HG03025 (cell line): ENCODE results near the gene ZNF133.
"Not testable (repeated sequence)": the region's sequence is repeated elsewhere in the genome, so short reads cannot be mapped to it uniquely, and the experiment has no call there.

ENCODE experiments used
- ATAC-seq: cut with Tn5 transposase; IDR thresholded peaks from one replicate; pipeline ENCODE4 v1.9.1; 2021; ENCODE audit warnings: mild to moderate bottlenecking, moderate library complexity; ENCODE audit not compliant: unreplicated experiment, low FRiP score

Gene ZNF133

DNA sequence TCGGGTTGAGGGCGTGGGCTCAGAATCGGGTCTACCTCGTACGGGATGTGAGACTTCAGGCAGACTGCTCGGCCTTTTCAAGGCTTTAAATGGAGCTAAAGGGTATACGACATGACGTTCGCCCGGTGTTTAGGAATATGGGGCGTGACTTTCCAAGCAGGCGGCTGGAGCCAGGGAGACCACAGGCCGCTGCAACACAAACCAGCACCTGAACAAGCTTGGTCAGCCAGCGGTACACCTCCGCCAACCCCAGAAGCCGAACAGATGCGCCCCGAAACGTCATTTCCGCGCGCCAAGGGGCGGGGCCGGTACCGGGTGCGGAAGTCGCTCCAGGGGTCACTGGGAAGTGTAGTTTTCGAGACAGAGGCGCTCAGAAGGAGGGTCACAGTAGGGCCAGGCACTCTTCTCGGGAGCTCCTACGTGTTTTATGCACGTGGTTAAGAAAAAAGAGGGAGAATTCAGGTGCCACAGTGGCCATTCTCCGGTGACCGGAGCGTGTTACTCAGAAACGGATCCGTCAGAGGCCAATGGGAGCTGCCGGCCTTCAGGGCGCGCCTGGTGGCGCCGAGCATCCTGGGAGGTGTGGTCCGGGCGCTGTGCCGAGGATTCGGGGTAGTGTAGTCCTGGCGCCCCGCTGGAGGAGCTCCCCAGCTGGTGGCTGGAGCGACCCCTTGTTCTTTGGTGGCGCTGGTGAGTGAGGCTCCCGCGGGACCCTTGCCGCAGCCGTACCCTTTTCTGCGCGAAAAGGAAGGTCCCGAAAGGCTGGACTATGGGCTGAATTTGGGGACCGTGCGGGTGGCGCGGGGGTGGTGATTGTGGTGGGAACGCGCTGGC lies at the start of gene ZNF133:
Gene ZNF133, plus strand, starts transcription at position 613 of the 834 bp plus-strand sequence. CDS start 17,160 bp downstream, outside the sequence.
- ATAC-seq, result peak; percentile 98

DNA sequence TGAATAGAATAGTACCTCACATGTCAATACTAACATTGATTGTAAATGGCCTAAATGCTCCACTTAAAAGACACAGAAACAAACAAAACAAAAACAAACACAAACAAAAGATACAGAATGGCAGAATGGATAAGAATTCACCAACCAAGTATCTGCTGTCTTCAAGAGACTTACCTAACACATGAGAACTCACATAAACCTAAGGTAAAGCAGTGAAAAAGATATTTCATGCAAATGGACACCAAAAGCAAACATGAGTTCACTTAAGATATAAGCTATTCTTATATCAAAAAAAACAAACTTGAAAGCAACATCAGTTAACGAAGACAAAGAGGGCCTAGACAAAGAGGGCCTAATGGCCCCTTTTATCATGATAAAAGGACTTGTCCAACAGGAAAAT lies 47.3 kb upstream of the ZNF133 start:
- ATAC-seq, result no peak

DNA sequence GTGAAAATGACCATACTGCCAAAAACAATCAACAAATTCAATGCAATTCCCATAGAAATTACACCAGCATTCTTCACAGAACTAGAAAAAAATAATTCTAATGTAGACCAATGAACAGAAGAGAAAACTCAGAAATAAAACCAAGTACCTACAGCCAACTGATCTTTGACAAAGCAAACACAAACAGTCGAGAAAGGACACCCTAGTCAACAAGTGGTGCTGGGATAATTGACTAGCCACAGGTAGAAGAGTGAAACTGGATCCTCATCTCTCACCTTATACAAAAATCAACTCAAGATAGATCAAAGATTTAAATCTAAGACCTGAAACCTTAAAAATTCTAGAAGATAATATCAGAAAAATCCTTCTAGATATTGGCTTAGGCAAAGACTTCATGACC lies 44.5 kb upstream of the ZNF133 start:
- ATAC-seq, result no peak

DNA sequence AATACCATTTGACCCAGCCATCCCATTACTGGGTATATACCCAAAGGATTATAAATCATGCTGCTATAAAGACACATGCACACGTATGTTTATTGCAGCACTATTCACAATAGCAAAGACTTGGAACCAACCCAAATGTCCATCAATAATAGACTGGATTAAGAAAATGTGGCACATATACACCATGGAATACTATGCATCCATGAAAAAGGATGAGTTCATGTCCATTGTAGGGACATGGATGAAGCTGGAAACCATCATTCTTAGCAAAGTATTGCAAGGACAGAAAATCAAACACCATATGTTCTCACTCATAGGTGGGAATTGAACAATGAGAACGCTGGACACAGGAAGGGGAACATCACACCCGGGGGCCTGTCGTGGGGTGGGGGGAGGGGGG lies 39.8 kb upstream of the ZNF133 start:
- ATAC-seq, result not testable (repeated sequence)

DNA sequence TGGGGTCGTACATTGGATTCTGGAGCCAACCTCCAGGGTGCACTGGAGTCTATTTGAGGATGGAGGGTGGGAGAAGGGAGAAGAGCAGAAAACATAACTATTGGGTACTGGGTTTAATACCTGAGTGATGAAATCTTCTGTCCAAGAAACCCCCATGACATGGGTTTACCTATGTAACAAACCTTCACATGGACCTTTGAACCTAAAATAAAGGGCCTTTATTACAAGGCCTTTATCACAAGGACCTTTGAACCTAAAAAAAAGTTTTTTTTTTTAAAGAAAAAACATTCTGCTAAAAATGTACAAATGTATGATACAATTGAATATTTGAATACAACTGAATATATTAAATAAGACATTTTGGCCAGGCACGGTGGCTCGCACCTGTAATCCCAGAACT lies 38.1 kb upstream of the ZNF133 start:
- no peak for ATAC-seq

DNA sequence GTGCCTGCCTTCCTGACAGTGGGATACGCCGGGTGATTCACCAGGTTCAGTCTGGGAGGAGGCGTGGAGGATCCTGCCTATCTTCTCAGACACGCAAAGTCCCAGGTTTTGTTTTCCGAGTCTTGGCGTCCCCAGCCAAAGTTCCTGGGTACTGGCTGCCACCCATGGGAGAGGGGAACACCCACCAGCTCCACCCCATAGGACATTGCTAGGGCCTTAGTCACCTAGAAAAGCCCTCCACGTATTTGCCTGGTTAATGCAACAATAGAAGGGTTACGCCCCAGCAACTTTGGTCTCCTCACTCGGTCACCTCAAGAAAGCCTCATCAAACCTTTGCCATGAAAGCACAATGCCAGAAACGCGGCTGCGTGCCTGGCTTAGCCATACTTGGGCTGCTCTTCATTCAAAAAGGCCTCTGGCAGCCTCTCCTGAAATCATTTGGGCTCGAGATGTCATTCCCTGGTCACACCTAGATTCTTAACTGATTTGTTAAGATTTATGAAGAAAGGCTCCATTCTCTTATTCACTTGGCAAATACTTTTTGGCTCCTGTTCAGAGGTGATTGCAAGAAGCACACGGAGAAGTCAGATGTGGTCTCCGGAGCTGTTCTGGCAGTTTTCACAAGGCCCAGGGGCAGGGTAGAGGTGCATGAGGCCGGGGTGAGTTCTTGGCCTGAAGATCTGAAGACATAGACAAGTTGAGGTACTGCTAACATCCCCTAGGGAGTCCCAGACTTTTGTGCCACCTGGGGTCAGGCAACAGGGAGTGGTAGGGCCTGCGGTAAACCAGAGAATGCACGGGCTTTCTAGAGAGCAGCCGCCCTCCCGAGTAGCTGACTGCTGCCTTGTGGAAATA lies 35.5 kb upstream of the ZNF133 start:
- no peak for ATAC-seq

DNA sequence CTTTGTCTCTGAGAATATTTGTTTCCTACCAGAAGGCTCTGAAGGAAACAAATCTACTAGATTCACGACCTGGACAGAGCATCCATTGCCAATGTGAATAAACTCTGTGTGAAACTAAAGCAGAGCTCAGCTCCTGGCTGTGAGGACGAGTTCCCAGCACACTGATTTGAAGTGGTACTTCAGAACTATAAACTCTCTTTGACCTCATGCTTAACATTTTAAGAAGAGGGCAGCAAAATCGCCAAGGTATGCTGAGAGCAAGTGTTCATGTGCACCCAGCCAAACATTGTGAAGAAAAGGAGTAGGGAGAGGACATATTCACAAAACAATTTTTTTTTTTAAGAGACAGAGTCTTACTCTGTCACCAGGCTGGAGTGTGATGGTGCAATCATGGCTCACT lies 33.7 kb upstream of the ZNF133 start:
- no peak for ATAC-seq

DNA sequence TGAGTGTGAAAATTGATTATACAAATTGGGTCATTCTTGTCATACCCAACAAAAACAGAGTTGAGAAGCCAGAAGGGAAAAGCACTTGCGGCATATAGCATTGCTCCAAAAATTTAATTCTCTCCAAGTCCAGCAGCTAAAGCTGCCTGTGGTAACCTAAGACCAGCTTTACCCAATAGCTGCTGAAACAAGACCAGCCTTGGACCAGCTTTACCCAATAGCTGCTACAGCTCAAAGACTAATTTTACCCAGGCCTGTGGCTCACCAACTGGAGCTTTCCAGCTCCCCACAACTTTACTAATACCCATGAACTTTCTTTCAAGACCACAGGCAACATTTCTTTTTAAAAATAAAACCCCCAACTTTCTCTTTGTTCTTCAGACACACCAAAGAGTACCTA lies 32.8 kb upstream of the ZNF133 start:
- ATAC-seq, result no peak

DNA sequence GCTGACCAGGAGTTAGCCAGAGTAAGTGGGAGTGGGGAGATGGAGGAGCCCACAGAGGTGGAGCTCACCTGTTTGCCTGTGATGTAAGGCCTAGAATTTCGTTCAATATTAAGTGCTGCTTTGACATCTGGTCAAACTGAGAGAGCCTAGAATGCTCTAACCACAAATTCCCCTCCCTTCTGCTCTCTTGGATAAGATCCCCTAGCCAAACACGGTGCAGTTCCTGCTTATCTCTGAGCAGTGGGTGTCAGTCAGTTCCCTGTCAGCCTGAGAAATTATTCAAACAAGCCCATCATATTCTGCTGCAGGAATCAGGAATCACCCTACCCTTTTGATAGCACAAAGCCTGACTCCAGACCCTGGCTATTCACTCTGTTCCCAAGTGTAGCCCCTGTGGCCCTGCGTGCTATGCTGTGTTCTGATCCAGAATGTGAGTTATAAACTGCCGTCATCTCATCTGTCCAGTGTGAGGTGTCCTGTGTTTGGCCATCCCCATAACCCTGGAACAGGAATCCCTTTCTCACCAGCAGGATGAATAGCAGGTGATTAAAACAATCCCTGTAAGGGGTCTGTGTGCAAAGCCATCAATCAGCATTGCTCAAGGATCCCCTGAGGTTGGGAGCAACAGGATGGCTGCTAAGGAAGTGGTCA lies 31.8 kb upstream of the ZNF133 start:
- no peak for ATAC-seq

DNA sequence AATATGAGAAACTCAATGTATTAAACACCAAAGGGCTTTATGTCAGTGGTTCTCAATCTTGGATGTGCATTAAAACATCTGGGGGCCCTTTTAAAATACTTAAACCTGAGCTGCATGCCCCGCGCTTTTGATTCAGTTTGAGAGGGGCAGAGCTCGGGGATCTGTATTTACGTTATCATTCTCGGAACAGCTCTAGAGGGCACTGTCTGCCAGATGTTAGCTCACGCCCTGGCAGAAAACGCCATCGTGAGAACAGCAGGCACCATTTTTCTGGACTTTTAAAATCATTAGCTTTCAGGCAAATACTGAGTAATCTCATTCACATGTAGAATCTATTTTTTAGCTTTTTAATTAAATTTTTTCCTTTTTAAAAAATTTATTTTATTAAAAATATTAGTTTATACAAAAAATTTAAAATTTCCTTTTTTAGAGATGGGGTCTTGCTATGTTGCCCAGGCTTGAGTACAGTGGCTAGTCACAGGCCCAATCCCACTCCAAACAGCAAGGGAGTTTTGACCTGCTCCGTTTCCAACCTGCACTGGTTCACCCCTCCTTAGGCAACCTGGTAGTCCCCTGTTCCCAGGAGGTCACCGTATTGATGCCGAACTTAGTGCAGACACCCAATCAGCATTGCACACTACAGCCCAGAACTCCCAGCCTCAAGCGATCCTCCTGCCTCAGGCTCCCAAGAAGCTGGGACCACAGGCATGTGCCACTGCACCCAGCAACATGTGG lies 30.0 kb upstream of the ZNF133 start:
- ATAC-seq, result no peak

DNA sequence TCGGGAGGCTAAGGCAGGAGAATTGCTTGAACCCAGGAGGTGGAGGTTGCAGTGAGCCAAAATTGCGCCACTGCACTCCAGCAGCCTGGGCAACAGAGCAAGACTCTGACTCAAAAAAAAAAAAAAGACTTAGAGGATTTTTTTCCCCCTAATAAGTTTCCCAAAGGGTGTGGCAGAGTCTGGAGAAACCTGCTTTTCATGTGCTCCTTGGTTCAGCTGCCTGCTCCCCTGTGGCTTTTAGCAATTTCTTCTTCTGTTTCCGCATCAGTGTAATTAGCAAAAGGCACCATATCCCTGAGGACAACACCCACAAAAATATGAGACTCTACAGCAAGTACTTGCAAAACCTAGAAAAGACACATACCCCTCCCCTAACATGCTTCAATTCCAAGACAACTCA lies 28.6 kb upstream of the ZNF133 start:
- ATAC-seq, result no peak

DNA sequence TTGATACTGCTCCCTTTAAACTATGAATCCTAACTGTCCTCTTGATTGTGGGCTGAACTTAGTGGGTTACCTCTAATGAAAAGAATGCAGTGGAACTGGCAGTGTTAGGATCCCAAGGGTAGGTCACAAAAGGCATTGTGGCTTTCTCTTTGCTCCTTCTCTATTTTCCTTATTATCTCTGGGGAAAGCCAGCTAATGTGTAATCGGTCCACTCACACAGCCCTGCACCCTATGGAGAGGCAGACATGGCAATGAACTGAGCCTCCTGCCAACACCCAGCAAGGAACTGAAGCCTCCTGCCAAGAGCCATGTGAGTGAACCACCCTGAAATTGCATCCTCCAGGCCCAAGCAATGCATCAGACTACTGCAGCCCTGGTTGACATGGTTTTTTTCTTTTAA lies 24.6 kb upstream of the ZNF133 start:
- ATAC-seq, result no peak

DNA sequence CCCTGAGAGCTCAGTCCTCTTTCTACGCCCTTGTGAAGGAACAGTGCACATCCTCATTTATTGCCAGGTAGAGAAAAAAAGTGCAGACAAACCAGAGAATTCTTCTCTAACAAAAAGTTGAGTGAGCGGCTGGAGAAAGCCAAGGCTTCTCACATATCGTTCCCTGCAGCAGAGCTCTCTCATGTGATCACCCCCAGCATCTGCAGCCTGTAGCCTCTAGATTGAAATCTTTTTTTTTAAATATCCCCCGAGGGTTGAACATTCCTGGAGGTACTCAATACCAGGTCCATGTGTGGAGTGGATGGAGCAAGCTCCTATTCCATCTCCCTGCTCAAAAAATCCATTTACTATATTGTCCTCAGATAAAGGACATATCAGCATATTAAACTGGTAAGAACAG lies 22.9 kb upstream of the ZNF133 start:
- ATAC-seq, result no peak

DNA sequence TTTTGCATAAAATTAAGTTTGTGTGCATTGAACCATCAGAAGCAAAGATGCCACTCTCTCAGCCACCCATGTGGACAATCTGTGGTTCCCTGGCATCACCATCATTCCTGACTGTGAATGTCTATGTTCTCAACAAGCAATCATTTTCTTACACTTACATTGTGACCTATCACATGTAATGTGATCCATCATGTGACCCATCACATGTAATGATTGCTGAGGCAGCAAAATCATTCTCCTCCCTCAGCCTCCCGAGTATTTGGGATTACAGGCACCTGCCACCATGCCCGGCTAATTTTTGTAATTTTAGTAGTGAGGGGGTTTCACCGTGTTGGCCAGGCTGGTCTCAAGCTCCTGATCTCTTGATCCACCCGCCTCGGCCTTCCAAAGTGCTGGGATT lies 22.0 kb upstream of the ZNF133 start:
- ATAC-seq, result no peak

DNA sequence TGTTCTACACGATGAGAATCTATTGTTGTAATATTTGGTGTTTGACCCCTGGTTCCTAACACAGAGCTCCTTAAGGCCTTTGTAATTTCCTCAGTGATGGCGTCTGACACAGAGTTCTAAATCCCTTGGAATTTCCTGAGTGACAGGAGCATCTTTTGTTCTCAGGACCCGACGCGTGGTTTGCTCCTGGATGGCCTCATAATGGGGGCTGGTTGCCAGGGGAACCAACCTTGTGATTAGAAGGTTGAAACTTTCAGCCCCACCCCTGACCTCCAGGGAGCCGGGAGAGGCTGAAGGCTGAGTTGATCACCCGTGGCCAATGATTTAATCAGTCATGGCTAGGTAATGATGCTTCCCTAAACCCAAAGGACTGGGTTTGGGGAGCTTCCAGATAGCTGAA lies 20.5 kb upstream of the ZNF133 start:
- no peak for ATAC-seq

DNA sequence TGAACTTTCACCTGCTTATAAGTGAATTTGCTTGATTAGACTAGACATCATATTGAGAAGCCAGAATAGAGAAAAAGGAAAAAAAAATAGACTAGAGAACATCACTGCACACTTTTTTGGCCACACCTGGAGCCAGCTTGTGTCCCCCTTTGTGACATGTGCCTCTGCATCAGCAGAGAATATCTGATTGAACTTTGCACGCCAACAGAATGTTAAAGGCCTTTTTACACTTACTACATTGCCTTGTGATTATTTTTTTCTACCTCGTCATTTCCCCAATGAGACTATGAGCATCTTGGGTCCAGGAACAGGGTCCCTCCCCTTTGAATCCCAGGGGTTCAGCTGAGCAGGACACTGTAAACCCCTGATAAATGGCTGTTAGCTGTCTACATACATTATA lies 17.2 kb upstream of the ZNF133 start:
- ATAC-seq, result no peak

DNA sequence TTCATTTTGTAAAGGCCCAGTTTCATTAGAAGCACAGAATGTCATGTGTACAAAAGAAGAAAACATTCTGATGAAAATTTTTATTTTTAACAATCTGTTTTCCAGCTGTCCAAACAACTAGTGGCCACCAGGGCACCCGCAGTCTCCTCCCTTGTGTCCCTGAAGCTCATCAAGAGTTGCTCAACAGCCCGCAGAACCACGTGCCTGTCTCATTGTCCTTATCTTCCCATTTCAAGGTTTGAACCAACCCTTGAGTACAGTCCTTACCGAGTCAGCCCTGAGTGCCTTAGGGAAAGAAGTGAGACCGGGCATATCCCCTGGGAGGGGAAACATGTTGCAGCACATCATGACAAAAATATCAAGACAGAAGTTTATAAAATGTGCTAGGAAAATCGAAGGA lies 15.9 kb upstream of the ZNF133 start:
- no peak for ATAC-seq

DNA sequence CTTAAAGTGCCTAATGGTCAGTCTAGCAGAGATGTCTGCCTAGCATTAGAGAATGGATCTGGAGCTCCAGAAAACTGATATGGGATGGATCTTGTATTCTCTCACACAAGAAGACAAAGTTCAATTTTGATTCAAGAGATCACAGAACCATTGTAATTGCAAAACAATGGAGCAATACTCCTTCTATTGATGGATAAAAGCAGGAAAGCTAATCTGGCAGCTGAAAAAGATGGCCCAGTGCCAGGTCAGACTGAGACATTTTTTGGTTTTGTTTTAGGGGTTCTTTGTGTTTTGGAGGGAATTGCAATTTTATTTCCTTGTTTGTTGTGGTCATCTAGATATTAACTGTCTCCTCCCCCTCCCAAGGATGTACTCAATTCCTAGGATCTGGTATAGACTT lies 14.6 kb upstream of the ZNF133 start:
- no peak for ATAC-seq

DNA sequence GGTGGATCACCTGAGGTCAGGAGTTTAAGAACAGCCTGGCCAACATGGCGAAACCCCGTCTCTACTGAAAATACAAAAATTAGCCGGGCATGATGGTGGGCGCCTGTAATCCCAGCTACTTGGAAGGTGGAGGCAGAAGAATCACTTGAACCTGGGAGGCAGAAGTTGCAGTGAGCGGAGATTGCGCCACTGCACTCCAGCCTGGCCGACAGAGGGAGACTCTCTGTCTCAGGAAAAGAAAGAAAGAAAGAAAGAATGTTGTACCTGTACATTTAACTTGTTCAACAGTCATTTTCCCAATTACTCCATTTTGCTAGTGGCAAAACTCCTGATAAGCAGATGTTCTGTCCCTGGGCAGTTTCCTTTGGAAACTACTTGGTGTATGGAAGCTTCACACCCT lies 12.4 kb upstream of the ZNF133 start:
- not testable (repeated sequence) for ATAC-seq

DNA sequence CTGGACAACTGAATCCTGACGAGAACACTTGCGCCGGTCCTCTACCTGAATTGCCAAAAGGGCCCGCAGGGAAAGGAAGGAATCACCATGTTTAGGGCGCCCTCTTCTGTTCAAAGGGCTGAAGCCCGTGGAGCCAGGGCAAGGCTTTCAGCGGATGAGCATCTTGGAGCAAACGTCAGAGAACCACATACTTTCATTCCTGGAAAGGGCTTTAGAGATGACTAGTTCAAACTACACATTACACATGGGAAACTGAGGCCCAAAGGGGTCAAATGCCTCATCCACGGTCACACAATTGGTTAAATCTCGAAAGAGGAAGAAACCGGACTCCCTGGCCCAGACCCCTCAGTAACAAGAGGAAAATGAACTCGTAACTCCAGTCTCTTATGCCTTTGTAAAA lies 11.5 kb upstream of the ZNF133 start:
- ATAC-seq, result no peak

DNA sequence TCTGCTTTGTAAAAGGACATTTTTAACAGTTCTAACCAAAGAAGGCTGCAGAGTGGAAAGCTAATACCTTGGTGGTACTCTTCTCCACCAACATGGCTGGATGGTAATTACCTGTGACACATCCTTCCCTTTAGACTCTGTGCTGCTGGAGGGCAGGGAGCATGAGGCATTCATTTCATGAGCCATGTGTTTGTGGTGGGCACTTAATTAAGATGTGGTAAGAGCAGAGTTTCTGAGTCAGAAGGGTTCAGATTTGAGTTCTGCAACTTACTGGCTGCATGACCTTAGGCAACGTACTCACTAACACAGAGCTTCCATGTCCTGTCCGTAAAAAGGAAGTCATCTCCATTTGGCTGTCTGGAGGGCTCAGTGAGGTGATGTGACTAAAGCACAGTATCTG lies 9.1 kb upstream of the ZNF133 start:
- ATAC-seq, result no peak
